NB4 (cell line): ENCODE measurements around the gene RPN2.

Experiments
- POLR2A ChIP-seq: IDR thresholded peaks from 2 replicates; pipeline ENCODE4 v1.6.1; 2011; ENCODE audit warnings: mild to moderate bottlenecking; ENCODE audit not compliant: insufficient read length; ENCODE audit errors: extremely low read depth
- TF ChIP-seq, protein P1 (sequence below): IDR thresholded peaks from one replicate; pipeline ENCODE4 v1.5.1; 2012; ENCODE audit warnings: low read depth, low read length

DNA sequence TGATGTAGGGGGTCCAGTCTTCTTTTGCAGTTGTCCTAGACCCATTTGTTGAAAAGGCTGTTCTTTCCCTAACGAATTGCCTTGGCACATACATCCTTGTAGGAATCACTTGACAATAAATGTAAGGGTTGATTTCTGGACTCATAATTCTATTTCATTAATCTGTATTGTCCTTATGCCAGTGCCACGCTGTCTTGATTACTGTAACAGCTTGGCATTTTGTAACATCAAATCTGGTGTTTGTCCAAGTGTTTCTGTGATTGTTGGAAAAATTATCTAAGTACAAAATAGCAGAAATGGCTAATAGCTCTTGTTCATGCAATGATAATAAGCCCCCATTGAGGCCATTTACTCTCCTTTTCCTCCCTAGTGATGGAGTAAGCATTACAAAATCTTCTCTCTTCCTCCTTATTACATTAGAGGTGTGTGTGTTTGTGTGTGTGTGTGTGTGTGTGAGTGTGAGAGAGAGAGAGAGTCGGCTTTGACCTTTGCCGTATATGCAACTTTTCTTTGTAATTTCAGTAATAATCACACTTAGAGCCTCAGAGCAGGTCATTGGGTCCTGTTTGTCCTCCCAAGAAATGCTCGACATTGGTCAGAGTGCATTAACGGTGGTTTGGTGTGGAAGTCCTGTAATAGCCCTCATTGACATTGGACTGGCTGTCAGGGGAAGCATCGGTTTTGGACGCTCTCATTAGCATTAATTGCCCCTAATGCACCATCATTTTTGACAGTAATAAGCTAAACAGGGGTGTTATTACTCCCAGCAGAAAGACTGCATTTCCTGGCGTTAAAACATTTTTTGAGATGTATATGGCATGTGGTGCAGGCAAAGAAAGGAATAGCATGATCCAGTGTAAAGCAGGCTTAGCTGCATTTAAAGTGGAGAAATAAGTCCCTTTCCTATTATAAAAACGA, 40.9 kb downstream of the RPN2 start:
- TF ChIP-seq, protein P1, sequence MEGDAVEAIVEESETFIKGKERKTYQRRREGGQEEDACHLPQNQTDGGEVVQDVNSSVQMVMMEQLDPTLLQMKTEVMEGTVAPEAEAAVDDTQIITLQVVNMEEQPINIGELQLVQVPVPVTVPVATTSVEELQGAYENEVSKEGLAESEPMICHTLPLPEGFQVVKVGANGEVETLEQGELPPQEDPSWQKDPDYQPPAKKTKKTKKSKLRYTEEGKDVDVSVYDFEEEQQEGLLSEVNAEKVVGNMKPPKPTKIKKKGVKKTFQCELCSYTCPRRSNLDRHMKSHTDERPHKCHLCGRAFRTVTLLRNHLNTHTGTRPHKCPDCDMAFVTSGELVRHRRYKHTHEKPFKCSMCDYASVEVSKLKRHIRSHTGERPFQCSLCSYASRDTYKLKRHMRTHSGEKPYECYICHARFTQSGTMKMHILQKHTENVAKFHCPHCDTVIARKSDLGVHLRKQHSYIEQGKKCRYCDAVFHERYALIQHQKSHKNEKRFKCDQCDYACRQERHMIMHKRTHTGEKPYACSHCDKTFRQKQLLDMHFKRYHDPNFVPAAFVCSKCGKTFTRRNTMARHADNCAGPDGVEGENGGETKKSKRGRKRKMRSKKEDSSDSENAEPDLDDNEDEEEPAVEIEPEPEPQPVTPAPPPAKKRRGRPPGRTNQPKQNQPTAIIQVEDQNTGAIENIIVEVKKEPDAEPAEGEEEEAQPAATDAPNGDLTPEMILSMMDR: no peak
- no peak for TF ChIP-seq POLR2A
